Peyer's patch (tissue), 4 donors: Measurements from ENCODE around the gene EDARADD.

Source experiments
- CTCF ChIP-seq, 6 experiments: fragments of 450-650 bp in 4 of 6; fragments of 200-600 bp in 2 of 6; sonication (generic) in 1 of 6; IDR thresholded peaks; one replicate each; pipeline ENCODE4 v1.5.1; 2017 to 2019; ENCODE audit warnings: antibody characterized with exemption in 6 of 6, mild to moderate bottlenecking in 3 of 6, moderate library complexity in 1 of 6
- POLR2A ChIP-seq, 2 donors: fragments of 450-650 bp; IDR thresholded peaks; one replicate each; pipeline ENCODE4 v1.5.1; 2017; ENCODE audit warnings: antibody characterized with exemption in 2 of 2, mild to moderate bottlenecking in 2 of 2, moderate library complexity in 2 of 2

DNA sequence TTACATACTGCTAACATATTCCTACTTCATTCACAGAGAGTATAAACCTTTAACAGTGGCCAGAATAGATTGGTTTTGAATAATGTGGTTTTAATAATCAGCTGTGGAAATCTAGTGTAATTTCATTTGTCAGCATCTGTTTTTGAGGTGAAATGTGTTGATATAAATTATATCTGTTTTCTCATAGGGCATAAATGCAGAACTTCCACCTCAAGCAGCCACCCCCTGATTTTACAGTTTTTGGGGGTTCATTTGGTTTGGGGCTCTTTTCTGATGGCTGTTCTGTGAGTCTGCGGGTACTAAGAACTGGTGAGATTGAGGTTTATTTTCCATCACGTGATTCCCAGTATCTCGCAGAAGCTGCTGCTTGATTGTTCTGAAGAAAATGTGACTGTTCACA, 23.2 kb downstream of the EDARADD start:
- TF ChIP-seq POLR2A (IDR thresholded peaks at IDR 0.05) (no peak), CTCF (IDR thresholded peaks at IDR 0.05) (no peak)
